NCI-H2081 treated with DMSO at 0.1 percent for 48 hours (cell line): ENCODE results near the gene ASS1.

Source experiments
- DNase-seq: peaks from one replicate; lab custom pipeline; 2025; lab: John Stamatoyannopoulos, UW

ASS1 gene

DNA sequence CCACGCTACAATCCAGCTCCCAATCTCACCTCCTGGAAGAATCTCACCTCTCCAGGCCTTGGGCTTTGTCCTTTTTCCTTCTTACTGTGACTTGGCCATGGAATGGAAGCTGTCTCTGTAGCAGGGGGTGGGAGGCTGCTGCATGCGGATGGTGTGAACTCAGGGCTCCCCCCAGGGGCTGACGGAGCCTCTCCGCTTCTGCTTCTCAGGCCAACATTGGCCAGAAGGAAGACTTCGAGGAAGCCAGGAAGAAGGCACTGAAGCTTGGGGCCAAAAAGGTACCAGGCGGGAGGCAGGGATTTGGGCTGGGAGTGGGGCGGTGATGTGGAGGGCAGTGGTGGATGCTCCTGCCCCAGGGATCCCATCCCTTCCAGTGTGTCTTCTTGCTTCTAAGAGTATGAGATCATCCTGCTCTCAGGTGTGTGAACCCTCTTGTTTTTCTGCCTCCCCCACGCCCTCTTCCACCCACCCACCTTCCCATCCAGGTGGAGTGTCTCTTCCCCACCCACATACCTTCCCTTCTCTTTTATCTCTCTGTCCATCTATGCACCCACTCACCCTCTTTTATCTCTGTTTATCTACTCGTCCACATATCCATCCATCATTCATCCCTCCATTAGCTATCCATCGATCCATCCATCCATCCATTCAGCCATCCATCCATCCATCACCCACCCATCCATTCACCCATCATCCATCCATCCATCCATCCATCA is 9.5 kb downstream of the ASS1 start:
- no peak for DNase-seq

DNA sequence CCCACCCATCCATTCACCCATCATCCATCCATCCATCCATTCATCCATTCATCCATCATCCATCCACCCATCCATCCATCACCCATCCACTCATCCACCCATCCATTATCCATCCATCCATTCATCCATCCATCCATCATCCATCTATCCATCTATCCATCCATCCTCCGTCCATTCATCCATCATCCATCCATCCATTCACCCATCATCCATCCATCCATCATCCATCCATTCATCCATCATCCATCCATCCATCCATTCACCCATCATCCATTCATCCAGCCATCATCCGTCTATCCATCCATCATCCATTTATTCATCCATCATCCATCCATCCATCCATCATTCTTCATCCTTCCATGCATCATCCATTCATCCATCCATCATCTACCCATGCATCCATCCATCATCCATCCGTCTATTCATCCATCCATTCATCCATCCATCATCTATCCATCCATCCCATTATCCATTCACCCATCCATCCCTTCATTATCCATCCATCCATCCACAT is 10.1 kb downstream of the ASS1 start:
- no peak for DNase-seq

DNA sequence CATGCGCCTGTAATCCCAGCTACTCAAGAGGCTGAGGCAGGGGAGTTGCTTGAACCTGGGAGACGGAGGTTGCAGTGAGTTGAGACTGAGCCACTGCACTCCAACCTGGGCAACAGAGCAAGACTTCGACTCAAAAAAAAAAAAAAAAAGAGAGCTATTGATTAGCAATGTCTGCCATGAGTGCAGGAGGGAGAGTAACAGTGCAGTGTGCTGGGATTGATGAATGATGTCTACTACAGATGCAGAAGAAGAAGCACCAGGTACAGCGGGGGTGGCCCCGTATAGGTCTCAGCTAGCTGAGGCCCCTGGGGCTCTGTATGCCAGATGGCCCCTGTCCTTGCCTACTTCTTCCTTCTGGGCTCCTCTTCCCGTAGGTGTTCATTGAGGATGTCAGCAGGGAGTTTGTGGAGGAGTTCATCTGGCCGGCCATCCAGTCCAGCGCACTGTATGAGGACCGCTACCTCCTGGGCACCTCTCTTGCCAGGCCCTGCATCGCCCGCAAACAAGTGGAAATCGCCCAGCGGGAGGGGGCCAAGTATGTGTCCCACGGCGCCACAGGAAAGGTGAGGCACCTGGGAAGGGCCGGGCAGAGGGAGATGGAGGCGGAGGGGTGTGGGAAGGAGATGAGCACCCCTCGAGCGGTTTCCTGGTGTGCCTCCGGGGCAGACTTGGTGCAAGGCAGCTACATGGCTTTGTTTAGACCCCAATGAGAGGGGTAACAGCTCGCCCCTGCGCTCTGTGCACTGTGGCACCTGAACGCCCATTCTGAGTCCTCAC is 13.5 kb downstream of the ASS1 start:
- no peak for DNase-seq

DNA sequence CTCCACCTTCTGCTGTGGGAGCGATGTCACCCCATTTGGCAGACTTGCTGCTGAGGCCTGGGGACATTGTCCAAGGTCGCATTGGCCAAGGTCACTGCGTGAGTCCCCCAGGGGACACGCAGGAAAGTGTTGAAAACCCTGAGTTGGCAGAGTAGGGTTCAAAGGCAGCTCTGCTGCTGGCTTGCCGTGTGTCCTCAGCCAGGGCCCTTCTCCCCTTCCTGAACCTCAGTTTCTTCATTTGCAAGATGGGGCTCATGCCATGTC is 14.0 kb downstream of the ASS1 start:
- no peak for DNase-seq

DNA sequence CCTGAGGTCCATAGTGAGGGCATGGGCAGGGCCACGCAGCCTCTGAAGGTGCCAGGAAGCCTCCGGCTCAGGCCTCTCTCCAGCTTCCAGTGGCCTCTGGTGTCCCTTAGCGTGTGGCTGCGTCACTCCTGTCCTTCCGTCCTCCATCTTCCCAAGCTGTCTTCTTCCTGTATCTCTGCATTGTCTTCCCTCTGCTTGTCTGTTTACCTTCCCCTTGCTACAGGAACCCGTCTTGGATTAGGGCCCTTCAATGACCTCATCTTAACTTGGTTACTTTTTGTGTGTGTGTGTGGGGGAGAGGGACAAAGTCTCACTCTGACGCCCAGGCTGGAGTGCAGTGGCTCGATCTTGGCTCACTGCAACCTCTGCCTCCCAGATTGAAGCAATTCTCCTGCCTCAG is 14.4 kb downstream of the ASS1 start:
- no peak for DNase-seq

DNA sequence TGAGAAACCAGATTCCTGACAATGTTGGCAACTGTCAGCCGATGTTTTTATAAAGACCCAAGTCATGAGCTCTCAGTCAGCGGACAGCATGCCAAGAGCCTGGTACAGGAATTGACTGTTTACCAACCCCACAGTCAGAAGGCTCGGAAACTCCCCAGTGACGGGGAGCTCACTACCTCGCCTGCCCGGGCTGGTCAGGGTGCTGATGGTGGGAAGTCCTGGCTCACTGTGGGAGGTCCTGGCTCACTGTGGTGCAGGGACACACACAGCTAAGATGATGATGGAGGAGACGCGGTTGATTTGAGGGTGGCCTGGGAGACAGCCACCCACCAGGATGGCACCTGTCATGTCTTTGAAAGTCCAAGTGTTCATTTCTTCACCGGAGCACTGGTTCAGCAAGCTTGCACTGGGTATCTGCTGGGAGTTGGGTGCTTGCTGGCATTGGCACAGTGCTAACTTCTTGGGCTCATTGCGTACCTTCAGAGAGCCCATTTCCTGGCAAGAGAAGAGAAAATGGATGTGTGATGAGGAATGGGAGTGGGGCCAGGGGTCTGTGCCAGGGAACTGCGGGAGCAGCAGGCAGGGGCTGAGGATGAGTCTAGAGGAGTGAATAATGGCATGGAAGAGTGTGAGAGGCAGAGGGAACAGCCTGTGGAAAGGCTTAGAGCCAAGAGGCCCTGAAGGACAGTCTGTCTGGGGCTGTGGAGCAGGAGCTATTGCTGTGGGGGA is 15.3 kb downstream of the ASS1 start:
- DNase-seq = no peak

DNA sequence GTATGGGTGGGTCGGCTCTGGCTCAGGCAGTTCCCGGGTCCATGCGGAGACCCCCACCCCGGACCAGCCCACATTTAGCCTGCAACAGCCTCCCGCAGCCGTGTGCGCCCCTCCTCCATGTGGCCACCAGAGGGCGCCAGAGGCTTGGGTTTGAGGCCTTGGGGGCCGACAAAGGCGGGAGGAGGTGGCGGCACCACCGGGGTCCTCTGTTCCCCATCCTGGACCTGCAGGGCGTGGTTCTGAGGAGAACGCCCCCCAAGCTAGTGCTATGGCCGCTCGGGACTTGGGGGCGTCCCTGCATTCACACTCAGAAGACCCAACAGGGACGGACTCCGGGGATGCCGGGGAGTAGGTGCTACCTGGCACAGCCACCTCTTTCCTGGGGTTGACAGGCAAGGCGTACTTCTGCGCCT is 16.5 kb downstream of the ASS1 start:
- no peak for DNase-seq

DNA sequence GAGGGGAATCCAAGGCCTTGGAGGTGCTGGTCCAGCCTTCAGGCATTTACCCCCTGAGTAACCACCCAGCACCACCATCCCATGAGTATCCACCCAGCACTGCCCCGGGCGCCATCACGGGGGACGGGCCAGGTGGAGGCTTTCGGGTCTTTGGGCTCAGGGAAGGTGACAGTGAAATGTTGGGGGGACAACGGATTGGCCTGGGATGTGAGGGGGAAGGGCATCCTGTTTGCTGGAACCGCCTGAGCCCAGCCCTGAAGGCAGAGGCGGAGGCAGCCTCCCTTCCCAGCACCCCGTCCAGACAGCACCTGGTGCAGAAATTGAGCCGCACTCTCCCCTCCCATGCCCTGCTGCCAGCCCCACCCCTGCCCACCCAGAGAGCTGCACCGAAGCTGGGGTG is 17.0 kb downstream of the ASS1 start:
- DNase-seq = no peak

DNA sequence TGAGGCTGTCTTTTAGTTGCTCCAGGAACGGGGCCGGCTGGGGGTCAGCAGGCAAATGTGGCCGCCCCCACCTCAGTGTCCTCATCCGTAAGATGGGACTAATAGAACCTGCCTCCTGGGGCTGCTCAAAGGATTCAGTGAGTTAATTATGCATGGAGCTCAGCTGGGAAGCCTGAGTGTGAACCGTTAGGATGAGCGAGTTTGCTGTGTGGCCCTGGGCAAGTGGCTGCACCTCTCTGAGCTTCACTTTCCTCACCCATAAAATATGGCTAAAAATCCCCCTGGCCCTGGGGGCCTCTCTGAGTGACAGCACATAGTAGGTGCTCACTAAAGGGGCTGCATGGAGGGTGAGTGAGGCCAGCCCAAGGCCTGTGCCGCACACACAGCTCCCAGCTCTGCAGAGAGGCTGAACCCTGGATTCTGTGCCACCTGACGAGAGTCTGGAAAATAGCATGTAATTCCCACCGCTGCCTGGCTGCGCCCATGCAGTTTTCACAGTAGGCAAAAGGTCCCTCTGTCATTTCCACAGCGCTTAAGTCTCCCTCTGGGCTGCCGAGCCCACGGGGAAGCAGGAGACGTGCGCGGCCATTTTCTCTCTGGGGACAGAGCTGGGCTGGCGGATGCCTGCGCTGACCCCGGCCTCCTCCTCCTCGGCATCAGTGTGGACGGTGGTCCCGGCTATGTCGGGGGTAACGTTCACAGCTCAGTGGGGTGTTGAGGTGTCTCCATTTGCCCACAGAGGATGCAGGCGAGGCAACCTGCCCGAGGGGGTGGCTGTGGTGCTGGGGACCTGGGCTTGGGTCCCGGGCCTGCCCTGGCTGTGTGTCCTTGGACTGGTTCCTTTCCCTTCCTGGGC is 18.2 kb downstream of the ASS1 start:
- DNase-seq = no peak

DNA sequence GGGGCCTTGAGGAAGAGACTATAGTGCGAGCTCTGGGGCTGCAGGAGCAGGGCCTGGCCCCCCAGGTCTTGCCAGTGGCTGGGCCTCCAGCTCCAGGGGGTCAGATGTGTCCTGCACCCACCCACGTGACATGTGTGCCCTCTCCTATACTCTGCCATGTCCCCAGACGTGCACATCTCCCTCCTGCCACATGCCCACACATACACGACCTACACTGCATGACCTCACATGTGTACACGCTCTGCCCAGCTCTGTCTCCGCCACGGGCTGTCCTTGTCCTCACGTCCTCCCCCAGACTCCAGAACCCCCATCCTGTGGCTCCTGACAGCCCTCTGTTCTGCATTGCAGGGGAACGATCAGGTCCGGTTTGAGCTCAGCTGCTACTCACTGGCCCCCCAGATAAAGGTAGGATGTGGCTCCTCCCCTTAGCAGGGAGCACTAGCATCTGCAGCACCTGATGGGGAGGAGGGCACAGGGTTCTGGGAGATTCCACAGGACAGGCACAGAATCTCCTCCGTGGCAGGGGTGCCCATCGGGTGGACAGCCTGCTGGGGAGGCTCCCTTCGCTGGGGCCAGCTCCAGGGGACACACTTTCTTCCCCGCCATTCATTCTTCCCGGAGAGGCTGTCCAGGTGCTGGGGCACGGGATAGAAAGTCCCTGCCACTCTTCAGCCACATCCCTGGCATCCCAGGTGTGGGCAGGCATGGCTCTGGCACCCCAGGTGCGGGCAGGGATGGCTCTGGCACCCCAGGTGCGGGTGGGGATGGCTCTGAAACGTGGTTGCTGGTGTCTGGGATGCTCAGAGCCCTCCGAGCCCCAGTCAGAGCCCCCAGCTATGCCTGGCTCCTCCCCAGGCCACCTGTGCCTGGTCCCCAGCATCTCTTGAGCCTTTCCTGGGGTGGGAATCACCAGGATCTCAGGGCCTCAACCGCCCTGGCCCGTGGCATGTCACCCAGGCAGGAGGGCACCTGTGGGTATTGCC is 19.3 kb downstream of the ASS1 start:
- no peak for DNase-seq

DNA sequence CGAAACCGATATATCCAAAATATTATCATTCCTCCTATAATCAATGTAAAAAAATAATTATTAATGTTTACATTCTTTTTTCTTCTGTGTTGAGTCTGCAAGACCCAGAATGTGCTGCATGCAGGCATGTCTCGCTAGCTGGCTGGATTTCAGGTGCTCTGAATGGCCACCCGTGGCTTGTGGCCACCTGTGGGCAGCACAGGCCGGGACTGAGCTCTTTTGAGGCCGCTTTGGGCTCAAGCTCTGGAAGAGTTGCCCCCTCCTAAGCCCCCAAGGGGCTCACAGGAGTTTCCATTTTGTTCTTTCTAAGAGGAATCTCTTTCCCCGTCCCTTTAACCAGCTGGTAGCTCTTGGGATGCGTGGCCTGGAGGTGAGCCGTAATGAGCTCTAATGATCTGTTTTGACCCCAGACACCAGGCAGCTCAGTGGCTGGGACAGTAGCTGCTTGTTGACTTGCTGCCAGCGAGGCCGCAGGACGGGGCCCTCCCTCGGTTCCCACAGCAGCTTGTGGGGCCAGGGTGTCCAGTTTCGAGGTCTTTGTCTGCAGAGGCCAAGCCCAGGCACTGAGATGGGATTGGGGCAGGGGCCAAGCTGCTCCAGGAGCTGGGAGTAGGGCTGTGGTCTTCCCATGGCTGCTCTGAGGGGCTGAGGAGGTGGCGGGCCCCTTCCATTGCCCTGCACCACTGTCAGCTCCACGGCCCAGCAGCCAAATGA is 20.8 kb downstream of the ASS1 start:
- DNase-seq = no peak

DNA sequence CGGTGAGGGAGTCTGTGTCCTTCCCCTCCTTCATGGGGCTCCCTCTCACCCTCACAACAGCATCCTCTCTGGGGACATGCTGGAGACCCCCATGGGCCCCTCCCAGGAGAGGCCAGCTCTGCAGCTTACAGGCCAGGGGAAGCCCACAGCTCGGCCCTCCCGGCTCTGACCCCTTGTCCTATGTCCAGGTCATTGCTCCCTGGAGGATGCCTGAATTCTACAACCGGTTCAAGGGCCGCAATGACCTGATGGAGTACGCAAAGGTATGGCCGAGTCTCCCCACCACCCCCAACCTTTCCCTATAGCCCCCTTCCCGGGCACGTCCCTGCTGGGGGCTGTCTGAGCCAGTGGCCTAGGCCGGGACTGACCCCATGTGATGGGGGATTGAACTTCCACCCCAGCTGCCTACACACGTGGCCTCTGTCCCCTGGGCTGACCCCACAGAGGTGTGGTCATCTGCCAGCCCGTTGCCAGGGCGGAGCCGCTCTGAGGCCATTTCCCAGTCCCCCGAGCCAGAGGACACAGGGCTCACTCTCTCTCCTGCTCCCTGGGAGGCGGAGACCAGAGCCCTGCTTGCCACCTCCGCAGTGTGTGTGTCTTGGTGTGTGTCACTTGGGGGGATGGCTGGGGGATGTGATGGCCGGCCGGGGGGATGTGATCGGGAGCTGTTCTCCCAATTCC is 21.9 kb downstream of the ASS1 start:
- DNase-seq = no peak

DNA sequence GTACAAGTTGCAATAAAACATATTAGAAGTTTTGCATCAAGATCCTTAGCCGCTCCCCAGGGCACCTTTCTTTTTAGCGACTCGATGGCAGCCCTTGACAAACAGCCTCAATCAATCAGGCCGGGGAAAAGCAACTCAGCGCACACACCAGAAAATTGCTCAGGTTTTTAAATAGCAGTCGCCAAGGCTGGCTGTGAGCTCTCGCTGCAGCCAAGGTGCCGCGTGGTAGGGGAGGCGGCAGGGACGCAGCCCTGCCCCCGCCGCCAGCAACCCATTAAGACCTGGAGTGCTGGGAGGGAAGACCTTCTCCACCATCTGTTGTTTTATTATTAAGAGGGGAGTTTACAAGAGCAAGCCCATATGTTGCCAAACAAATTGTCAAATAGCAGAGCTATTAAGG is 22.6 kb downstream of the ASS1 start:
- no peak for DNase-seq

DNA sequence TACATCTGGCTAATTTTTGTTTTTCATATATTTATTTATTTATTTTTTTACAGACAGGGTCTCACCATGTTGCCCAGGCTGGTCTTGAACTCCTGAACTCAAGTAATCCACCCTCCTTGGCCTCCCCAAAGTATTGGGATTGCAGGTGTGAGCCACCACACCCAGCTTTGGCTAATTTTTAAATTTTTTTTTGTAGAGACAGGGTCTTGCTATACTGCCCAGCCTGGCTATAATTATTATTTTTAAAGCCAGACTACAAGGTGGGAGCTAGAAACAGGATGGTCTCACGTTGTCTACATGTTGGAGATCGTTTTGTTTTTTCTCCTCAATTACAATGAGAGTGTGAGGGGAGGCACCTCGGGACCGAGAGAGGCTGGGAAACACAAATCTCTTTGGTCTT is 23.8 kb downstream of the ASS1 start:
- no peak for DNase-seq

DNA sequence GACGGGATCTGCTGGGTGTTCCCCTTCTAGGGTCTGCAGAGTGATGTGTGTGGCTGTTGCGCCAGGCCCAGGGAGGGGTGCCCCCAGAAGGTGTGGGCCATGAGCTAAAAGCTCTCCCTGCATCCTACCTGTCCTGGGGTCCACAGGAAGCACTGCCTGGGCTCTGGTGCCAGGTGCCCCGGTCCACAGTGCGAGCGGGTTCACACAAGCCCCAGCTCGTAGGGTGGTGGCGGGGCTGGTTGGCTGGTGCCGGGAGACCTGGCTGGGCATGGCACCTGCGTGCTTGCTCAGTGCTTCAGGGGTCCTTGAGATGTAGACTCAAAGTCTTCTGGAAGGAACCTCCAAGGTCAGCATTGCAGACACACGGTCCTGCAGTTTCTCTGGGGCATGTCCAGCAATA is 25.5 kb downstream of the ASS1 start:
- no peak for DNase-seq

DNA sequence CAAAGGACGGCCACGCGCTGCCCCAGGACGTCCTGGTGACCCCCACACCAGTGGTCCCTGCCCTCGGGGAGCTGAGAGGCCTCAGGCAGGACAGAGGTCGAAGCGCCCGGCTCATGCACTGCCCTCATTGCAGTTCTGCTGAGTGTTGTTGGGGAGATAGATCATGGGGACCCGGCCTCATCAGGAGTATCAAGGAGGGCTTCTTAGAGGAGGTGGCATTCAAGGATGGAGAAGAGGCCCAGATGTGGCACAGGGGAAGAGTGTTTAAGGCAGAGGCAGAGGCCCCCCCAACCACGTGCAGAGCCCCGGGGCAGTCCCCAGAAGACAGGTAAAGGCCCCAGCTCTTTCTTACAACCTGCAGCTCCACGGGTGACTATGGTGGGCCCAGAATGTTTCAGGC is 26.2 kb downstream of the ASS1 start:
- no peak for DNase-seq

DNA sequence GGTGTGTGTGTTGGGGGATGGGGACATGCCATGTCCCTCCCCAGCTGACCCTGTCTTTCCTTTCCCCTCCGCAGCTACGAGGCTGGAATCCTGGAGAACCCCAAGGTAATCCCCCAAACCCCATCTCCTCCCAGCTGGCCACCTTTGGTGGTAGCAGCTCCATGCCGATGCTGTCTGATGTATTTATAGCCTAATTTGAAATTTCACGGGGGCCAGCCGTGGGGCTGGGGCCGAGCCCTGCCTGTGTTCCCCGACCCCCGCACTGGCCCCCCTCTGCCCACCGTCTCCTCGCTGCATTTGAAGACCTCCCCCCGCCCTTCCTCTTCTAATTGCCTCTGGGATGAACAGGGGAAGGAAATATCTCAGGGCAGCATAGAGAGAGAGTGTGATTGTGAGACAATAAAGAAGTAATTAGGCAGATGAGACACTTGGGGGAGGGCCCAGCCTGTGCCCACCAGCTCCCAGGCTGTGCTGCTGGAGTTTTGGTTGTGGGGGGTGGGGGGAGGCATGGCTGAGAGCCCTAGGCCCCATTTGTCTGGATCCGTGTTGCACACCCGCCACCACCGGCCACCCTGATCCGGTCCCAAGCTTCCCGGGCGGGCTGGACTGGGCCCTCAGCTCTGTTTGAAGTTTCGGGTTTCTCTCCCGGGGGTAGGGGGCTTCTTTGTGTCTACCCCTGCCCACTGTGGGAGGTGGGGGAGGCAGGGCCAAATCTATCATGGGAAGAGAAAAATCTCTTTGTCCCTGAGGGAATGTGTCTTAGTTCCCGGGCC is 26.8 kb downstream of the ASS1 start:
- no peak for DNase-seq

DNA sequence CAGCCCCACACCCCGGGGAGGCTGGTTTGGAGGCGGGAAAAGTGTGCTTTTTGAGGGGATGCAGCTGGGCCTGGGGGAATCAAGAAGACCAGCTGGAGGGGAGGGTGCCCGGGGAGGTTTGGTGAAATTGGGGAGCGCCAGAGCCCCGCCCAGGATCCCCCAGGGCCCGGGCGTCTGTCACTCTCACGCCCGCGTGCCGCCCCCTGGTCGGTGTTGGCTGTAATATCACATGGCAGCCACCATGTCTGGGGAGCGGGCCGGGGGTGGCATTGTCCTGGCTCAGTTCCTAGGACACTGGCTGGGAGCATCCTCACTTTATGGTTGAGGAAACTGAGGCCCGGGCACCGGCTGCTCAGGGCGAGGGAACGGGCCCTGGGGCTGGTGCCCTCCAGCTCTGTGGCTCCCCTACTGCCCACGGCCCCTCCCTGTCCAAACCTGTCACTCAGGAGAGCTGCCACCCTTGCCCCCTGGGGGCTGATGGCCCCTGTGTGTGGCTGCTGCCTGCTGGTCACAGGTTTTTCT is 27.5 kb downstream of the ASS1 start:
- no peak for DNase-seq

DNA sequence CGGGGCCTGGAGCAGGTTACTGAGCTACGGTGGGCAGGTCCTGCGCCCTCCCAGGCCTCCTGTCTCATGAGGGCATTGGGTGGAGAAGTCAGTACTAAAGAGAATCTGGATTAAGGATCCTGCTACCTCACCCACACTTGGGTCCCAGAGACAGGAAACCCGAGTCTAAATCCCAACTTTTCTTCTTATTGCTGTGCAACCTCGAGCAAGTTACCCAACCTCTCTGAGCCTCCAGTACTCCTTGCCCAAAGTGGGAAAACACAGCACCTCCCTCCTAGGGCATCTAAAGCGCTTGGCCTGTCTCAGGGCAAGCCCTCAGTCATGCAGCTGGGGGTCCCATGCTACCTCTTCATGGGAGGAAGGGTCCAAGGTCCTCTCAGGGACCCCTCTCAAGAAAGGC is 28.2 kb downstream of the ASS1 start:
- DNase-seq = no peak
